T-helper 1 cell treated with Interleukin-12 subunit alpha and Interleukin-12 subunit beta and Interleukin-4 antibody, amounts not matched to agents 30 μg/mL and 1 μg/mL, for 36 hours (primary cell): Measurements from ENCODE around the gene MPZL2.

Experiments
- H3K27ac Mint-ChIP-seq: one replicate; pipeline ENCODE4 v1.8.0; 2021; ENCODE audit warnings: mild to moderate bottlenecking, mixed read lengths
- H3K27me3 Mint-ChIP-seq: one replicate; pipeline ENCODE4 v1.8.0; 2021; ENCODE audit warnings: low read depth, mixed read lengths
- H3K36me3 Mint-ChIP-seq: one replicate; pipeline ENCODE4 v1.8.0; 2021; ENCODE audit warnings: low read depth, mixed read lengths
- H3K4me1 Mint-ChIP-seq: one replicate; pipeline ENCODE4 v1.8.0; 2021; ENCODE audit warnings: low read depth, mixed read lengths
- H3K4me3 Mint-ChIP-seq: one replicate; pipeline ENCODE4 v1.8.0; 2021; ENCODE audit warnings: mild to moderate bottlenecking, moderate library complexity, mixed read lengths
- H3K9me3 Mint-ChIP-seq: one replicate; pipeline ENCODE4 v1.8.0; 2021; ENCODE audit warnings: mixed read lengths

The MPZL2 gene

DNA sequence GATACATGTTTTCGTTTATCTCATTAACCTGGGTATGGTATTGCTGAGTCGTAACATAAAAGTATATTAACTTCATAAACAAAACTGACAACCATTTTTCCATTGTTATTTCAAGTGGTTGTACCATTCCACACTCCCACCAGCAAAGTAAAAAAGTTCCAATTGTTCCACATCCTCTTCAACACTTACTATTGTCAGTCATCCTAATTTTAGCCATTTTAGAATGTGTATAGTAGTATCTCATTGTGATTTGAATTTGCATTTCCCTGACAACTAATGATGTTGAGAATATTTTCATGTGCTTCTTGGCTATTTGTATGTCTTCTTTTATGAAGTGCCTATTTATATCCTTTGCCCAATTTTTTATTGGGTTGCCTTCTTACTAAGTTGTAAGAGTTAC lies 30.0 kb upstream of the MPZL2 start:
- Mint-ChIP-seq H3K27me3 (no peaks in the 10 kb centered on the region), H3K27ac (no peak overlapping the region), H3K4me3 (no peak overlapping the region), H3K4me1 (peaks cover 17% of the 10 kb centered on the region), H3K36me3 (peaks cover 2% of the 10 kb centered on the region), H3K9me3 (no peaks in the 10 kb centered on the region)

DNA sequence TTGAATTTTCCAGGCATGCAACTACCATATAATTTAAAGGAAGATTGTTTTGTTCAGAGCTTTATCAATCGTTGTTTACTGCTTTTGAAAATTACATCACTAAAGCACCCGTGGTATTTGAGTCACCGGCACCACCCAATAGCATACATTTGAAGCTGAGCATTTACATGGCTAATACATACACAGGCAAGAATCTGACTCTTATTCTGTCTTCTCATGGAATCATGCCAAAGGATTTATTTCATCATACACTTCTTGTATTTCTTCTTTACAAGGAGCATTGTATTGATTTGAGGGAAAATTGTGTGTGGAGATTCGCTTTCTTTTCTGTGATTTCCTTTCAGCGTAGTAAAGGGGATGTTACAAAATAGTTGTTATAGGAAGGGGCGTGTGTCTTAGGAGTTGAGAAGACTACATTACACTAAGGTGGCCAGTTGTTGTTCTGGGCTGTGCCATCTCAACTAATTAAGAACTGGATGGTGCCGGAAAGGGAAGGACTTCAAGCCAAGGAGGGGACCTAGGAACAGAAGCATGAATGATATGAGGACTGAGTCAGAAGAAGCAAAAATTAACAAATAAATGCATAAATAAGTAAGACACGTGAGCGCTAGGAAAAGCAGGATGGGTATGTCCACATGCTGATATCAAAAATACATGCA lies 27.5 kb upstream of the MPZL2 start:
- Mint-ChIP-seq H3K27ac (no peak overlapping the region), H3K4me3 (no peak overlapping the region), H3K9me3 (no peaks in the 10 kb centered on the region), H3K36me3 (peaks cover 2% of the 10 kb centered on the region), H3K4me1 (peaks cover 14% of the 10 kb centered on the region), H3K27me3 (no peaks in the 10 kb centered on the region)

DNA sequence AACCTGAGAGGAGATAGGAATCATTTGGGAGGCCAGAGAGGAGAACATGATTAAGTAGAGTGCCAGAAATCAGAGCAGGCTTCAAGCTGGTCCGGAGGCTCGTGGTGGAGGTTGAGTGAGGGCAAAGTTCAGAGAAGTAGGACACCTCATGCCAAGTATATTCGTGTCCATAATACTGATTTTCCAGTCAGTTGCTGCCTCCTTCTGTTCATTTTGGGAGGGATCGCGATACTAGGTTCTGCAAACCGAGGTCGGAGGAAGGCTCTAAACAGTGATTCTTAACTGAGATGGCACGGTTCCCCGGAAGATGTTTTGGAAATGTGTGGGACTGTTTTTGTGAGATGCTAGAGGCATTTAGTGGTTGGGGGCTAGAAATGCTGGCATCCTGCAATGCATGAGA lies 26.8 kb upstream of the MPZL2 start:
- H3K9me3 Mint-ChIP-seq: no peaks in the 10 kb centered on the region
- peaks cover 9% of the 10 kb centered on the region for H3K4me1 Mint-ChIP-seq
- H3K27ac Mint-ChIP-seq: peak overlapping the region; percentile 1
- no peaks in the 10 kb centered on the region for H3K27me3 Mint-ChIP-seq
- peaks cover 2% of the 10 kb centered on the region for H3K36me3 Mint-ChIP-seq
- no peak overlapping the region for H3K4me3 Mint-ChIP-seq

DNA sequence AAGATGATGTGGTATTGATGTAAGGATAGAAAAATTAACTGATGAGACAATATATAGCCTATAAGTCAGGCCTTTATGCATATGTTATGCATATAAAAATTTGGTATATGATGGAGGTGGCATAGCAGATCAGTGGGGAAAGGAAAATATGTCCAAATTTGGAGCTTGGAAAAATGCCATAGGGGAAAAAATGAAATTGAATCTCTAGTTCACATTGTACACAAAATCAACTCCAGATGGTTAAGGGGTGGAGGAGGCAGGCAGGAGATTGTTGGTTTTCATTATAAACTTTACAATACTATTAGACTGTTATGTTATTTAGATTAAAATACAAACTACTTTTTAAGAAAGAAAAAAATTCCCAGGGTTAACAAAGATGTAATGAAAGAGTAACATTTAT lies 25.3 kb upstream of the MPZL2 start:
- no peaks in the 10 kb centered on the region for H3K27me3 Mint-ChIP-seq
- H3K27ac Mint-ChIP-seq: no peak overlapping the region
- no peak overlapping the region for H3K4me3 Mint-ChIP-seq
- H3K9me3 Mint-ChIP-seq: no peaks in the 10 kb centered on the region
- H3K4me1 Mint-ChIP-seq: peaks cover 6% of the 10 kb centered on the region
- peaks cover 2% of the 10 kb centered on the region for H3K36me3 Mint-ChIP-seq

DNA sequence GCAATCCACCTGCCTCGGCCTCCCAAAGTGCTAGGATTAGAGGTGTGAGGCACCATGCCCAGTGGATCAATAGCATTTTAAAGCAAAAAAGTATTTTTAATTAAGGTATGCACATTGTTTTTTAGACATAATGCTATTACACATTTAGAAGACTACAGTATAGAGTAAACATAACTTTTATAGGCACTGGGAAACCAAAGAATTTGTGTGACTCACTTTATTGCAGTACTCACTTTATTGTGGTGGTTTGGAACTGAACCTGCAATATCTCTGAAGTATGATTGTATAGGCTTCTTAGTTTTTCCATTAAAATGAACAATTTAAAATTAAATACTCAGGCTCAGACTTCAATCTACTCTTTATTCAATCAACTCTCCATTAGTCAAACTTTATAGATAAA lies 22.9 kb upstream of the MPZL2 start:
- H3K9me3 Mint-ChIP-seq: no peaks in the 10 kb centered on the region
- peaks cover 2% of the 10 kb centered on the region for H3K36me3 Mint-ChIP-seq
- no peak overlapping the region for H3K4me3 Mint-ChIP-seq
- H3K4me1 Mint-ChIP-seq: peaks cover 19% of the 10 kb centered on the region
- peak overlapping the region; percentile 56 for H3K27ac Mint-ChIP-seq
- no peaks in the 10 kb centered on the region for H3K27me3 Mint-ChIP-seq

DNA sequence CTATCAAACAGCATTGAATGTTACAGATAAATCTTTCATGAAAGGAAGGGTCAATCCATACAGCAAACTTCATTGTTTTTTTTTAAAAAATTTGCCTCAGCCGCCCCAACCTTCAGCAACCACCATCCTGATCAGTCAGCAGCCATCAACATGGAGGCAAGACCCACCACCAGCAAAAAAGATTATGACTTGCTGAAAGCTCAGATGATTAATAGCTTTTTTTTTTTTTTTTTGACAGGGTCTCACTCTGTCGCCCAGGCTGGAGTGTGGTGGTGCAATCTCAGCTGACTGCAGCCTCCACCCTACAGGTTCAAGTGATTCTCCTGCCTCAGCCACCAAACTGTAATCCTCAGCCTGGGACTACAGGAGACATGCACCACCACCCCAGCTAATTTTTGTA lies 22.4 kb upstream of the MPZL2 start:
- Mint-ChIP-seq H3K4me3 (no peak overlapping the region), H3K9me3 (no peaks in the 10 kb centered on the region), H3K27ac (no peak overlapping the region), H3K36me3 (peaks cover 2% of the 10 kb centered on the region), H3K4me1 (peaks cover 21% of the 10 kb centered on the region), H3K27me3 (no peaks in the 10 kb centered on the region)

DNA sequence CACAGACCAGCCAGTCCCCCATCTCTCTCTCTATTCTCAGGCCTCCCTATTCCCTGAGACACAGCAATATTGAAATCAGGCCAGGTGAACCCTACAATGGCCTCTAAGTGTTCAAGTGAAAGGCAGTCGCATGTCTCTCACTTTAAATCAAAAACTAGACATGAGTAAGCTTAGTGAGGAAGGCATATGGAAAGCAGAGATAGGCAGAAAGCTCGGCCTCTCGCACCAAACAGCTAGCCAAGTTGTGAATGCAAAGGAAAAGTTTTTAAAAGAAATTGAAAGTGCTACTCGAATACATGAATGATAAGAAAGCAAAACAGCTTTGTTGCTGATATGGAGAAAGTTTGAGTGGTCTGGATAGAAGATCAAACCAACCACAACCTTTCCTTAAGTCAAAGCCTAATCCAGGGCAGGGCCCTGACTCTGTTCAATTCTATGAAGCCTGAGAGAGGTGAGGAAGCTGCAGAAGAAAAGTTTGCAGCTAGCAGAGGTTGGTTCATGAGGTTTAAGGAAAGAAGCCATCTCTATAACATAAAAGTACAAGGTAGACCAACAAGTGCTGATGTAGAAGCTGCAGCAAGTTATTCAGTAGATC lies 19.8 kb upstream of the MPZL2 start:
- Mint-ChIP-seq H3K4me3 (no peak overlapping the region), H3K27ac (peak overlapping the region; percentile 1), H3K27me3 (no peaks in the 10 kb centered on the region)

DNA sequence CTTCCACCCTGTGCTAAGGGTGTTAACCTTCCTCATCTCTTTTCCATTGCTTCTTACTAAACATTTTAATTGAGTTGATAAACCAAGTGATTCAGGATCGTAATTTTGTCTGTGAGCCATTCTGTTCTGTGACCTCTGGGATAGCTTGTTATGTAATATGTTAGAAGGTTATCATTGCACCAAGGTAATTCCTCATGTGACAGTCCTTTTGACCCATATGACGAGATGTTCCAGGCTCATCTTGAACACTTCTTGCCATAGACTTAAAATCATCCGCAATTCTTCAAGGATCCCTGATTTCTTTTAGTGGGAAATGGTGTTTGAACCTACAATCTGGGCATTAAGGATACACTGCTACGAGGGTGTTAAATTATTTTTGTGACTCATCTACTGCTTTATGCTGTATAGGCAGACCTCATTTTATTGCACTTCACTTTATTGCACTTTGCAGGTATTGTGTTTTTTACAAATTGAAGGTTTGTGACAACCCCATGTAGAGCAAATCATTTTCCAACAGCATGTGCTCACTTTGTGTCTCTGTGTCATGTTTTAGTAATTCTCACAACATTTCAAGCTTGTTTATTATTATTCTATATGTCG lies 19.0 kb upstream of the MPZL2 start:
- H3K4me1 Mint-ChIP-seq: peaks cover 31% of the 10 kb centered on the region

More for the DNA sequence above, 19.8 kb upstream of the MPZL2 start:
- H3K4me1 Mint-ChIP-seq: peaks cover 28% of the 10 kb centered on the region
- H3K9me3 Mint-ChIP-seq: no peaks in the 10 kb centered on the region
- no peaks in the 10 kb centered on the region for H3K36me3 Mint-ChIP-seq

DNA sequence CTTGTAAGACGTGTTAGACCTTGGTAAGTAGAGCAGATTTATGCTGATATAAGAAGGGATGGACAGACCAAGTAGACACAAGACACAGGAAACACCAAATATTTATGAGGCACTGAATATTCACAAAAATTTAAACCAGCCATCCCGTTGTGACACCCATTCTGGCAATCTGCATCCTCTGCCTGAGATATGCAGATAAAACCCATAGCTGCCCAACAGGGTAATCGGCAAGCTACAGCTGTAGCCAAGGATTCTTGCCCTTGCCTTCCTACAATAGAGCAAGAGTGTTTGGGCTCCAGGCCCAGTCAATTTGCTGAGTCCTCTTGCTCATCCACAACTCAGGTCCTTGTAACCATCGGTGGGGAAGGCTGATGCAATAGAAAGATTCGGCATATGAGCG lies 18.5 kb upstream of the MPZL2 start:
- H3K36me3 Mint-ChIP-seq: no peaks in the 10 kb centered on the region
- no peaks in the 10 kb centered on the region for H3K27me3 Mint-ChIP-seq
- peaks cover 31% of the 10 kb centered on the region for H3K4me1 Mint-ChIP-seq
- no peak overlapping the region for H3K27ac Mint-ChIP-seq
- no peak overlapping the region for H3K4me3 Mint-ChIP-seq
- H3K9me3 Mint-ChIP-seq: no peaks in the 10 kb centered on the region

More for the DNA sequence above, 19.0 kb upstream of the MPZL2 start:
- peak overlapping the region; percentile 37 for H3K27ac Mint-ChIP-seq
- H3K9me3 Mint-ChIP-seq: no peaks in the 10 kb centered on the region
- no peaks in the 10 kb centered on the region for H3K27me3 Mint-ChIP-seq
- H3K36me3 Mint-ChIP-seq: no peaks in the 10 kb centered on the region
- H3K4me3 Mint-ChIP-seq: no peak overlapping the region

DNA sequence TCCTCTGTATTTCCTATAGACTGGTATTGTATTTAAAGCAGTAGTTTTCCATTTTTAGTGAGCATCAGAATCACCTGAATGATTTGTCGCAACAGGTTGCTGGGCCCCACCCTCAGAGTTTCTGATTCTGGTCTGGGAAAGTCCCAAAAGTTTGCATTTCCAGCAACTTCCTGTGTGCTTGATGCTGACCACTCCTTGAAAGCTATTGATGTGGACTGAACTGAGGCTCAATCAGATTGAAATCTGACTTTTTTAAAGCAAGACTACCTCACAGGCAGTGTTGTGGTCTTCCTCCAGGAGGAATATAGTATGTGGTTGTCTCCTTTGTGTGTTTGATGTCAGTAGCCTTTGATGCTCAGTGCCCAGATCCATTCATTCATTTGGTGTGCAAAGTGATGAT lies 17.2 kb upstream of the MPZL2 start:
- Mint-ChIP-seq H3K27ac (peak overlapping the region; percentile 51), H3K4me3 (peak overlapping the region; percentile 4), H3K9me3 (no peaks in the 10 kb centered on the region), H3K27me3 (no peaks in the 10 kb centered on the region), H3K36me3 (no peaks in the 10 kb centered on the region), H3K4me1 (peaks cover 42% of the 10 kb centered on the region)

DNA sequence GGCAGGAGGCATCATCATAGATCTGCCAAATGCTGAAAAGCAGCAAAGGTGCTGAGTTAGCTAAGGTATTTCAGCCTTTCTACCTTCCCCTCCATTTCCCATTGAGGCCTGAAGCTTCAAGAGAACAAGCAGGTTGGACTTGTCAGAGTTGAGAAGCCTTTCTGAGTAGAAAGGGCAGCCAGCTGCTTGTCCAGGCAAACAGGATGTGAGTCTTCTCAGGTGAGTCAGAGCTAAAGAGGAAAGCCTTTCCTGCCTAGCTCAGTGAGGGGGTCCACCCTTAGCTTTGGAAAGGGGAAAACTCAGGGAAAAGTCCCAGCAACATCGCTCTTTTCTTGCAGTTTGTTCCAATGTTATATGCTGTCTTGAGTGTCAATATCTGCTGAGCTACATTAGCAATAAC lies 13.2 kb upstream of the MPZL2 start:
- peak overlapping the region; percentile 0 for H3K27ac Mint-ChIP-seq
- H3K36me3 Mint-ChIP-seq: no peaks in the 10 kb centered on the region
- H3K9me3 Mint-ChIP-seq: no peaks in the 10 kb centered on the region
- H3K4me3 Mint-ChIP-seq: no peak overlapping the region
- H3K4me1 Mint-ChIP-seq: peaks cover 49% of the 10 kb centered on the region
- H3K27me3 Mint-ChIP-seq: no peaks in the 10 kb centered on the region

DNA sequence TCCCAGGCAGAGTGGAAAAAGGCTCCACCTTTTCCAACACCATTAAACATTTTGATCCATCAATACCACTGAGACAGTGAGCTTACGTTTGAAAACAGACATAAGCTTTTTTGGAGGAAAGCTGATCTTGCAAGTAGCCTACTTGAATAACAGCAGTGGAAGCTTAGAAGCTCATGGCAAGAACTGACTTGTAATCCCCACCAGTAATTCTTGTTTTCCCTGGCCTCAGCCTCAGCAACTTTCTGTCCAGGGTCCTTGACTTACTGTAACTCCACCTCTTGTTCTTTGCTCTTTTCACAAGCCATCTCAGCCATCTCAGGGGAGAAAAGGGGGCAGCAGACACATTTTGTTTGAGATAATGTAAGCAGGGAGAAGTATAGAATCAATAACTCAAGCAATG lies 12.3 kb upstream of the MPZL2 start:
- Mint-ChIP-seq H3K4me1 (peaks cover 49% of the 10 kb centered on the region), H3K4me3 (no peak overlapping the region), H3K36me3 (no peaks in the 10 kb centered on the region), H3K9me3 (no peaks in the 10 kb centered on the region), H3K27me3 (no peaks in the 10 kb centered on the region), H3K27ac (peak overlapping the region; percentile 0)

DNA sequence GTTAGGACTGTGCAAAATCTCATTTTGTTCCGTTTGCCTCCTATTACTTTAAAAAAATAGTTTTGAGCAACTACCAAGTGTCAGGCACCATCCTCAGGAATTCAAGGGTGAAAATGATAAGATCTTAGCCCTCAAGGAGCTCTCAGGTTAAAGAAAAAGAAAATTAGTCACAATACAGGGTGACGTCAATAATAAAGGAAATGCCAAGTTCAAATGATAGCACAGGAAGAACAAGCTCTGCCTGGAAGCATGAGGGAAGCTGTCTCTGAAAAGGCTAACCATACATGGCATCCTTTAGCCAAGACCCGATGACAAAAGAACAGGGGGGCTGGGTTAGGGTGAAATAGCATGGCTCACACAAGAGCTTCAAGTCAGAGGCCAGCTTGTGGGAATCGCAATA lies 11.1 kb upstream of the MPZL2 start:
- H3K27ac Mint-ChIP-seq: no peak overlapping the region
- H3K4me3 Mint-ChIP-seq: no peak overlapping the region
- H3K27me3 Mint-ChIP-seq: no peaks in the 10 kb centered on the region
- H3K9me3 Mint-ChIP-seq: no peaks in the 10 kb centered on the region
- no peaks in the 10 kb centered on the region for H3K36me3 Mint-ChIP-seq
- H3K4me1 Mint-ChIP-seq: peaks cover 44% of the 10 kb centered on the region

DNA sequence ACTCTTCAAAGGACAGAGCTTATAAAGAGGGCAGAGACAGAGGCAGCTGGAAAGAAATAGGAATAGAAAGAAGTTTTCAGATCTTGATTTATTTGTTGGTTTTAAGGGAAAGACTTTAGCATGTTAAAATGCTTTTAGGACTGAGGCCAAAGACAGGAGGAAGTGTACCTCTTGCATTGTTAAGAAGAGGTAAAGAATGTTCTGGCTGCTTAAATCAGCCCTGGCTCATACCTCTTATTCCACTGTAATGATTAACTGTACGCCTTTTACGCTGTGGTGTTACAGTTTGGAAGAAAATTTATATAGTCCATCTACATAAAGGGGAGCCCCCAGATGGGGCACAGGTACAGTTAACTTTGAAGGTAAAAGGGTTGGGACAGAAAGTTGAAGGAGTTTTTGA lies 10.1 kb upstream of the MPZL2 start:
- peaks cover 7% of the 10 kb centered on the region for H3K27me3 Mint-ChIP-seq
- H3K36me3 Mint-ChIP-seq: no peaks in the 10 kb centered on the region
- no peaks in the 10 kb centered on the region for H3K9me3 Mint-ChIP-seq
- no peak overlapping the region for H3K27ac Mint-ChIP-seq
- H3K4me3 Mint-ChIP-seq: no peak overlapping the region
- H3K4me1 Mint-ChIP-seq: peaks cover 40% of the 10 kb centered on the region

DNA sequence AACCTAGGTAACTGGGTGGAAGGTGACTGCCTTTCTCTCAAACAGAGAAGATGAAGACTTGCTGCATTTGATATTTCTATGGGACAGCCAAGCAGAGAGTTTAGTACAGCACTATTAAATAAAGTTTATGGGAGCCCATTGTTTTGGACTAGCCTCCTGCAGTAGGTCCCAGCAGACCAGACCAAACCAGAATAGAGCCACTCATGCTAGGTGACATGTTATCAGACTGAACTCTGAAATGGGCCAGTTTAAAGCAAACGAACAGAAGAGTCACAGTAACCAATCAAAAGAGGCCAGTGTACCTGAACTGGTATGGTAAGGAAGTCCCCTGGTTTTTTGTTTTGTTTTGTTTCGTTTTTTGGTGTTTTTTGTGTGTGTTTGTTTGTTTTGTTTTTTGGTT lies 7.9 kb upstream of the MPZL2 start:
- no peaks in the 10 kb centered on the region for H3K36me3 Mint-ChIP-seq
- H3K9me3 Mint-ChIP-seq: no peaks in the 10 kb centered on the region
- H3K4me1 Mint-ChIP-seq: peaks cover 29% of the 10 kb centered on the region
- H3K27me3 Mint-ChIP-seq: peaks cover 12% of the 10 kb centered on the region
- no peak overlapping the region for H3K27ac Mint-ChIP-seq
- no peak overlapping the region for H3K4me3 Mint-ChIP-seq
